ENCODE measurements around the gene SAP25. TPM values are rescaled to one million over a fixed set of nuclear protein-coding genes. Genes with fewer than 3 reads are reported as not detected.

SAP25 gene
- total and polyA plus RNA-seq, 2 of the 4 experiments (the other 2 are of a cell fraction) = 1.8 TPM; not detected in 1

DNA sequence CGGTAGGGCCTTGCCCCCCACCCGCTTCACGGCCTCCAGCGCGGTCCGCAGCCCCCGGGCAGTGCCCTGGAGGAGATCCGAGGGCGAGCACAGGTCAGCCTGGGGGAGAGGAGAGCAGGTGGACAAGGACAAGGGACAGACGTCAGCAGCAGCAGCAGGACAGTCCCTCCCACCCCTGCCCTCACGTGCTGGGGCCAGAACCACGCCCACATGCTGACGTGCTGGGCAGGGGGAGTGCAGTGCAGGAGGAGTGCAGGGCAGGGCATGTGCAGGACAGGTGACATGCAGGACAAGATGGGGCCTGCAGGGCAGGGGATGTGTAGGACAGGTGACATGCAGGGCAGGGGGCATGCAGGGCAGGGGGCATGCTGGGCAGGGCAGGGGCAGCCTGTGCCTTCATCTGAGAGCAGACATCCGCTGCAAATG is 1.5 kb upstream of the SAP25 start:
- Histone ChIP-seq H3K79me1 (ENCODE audit: low read depth in 1 of 2, low read length in 2 of 2) (peaks cover under 1 to 16% of the 10 kb centered on the region in 2 experiments; a peak in 3 of 4 replicates), H2BK15ac (ENCODE audit: low read depth, low read length) (no peak overlapping the region), H2BK20ac (ENCODE audit: low read depth, low read length) (no peak overlapping the region), H3K18ac (ENCODE audit: low read depth, low read length) (no peak overlapping the region), H2BK120ac (ENCODE audit: low read depth, low read length) (no peak overlapping the region), H2AK9ac (replicated peaks; ENCODE audit: low read depth, low read length, poor library complexity) (no peak overlapping the region), H4K20me1 (ENCODE audit: insufficient read depth, low read length) (0 out of 2 replicates have a peak, but pooled peaks cover 1% of the 10 kb centered on the region), H3K56ac (ENCODE audit: extremely low read depth, insufficient read depth, low read length) (no peak overlapping the region), H3K9me3 (ENCODE audit: control insufficient read depth, insufficient read depth, low read length) (no peaks in the 10 kb centered on the region), H4K8ac (ENCODE audit: low read depth in 2 of 2, low read length in 2 of 2) (no peak overlapping the region), H3K9ac (ENCODE audit: low read depth, low read length) (no peak overlapping the region), H3K27ac (ENCODE audit: insufficient read depth, low read length) (no peak overlapping the region), H3K27me3 (ENCODE audit: control insufficient read depth, insufficient read depth, low read length) (peaks cover 2% of the 10 kb centered on the region; the same call in 1 of the 2 replicates), H3K9me1 (ENCODE audit: insufficient read depth, low read length) (no peaks in the 10 kb centered on the region), H2AFZ (replicated peaks; ENCODE audit: low read length, poor library complexity) (no peak overlapping the region), H2BK5ac (ENCODE audit: low read depth, low read length, poor library complexity, severe bottlenecking) (no peak overlapping the region), H3K23ac (ENCODE audit: low read depth, low read length) (no peak overlapping the region), H3K4me2 (ENCODE audit: low read depth, low read length) (no peak overlapping the region), H3K14ac (replicated peaks; ENCODE audit: low read depth, low read length) (no peak overlapping the region), H3K4ac (ENCODE audit: low read depth, low read length) (no peak overlapping the region), H4K5ac (ENCODE audit: low read depth, low read length) (no peak overlapping the region), H3K36me3 (ENCODE audit: control insufficient read depth, insufficient read depth, low read length) (peaks cover 54% of the 10 kb centered on the region), H4K91ac (ENCODE audit: insufficient read depth, low read depth, low read length) (no peak overlapping the region), H3K4me3 (ENCODE audit: insufficient read depth, low read depth, low read length) (no peak overlapping the region), H3K4me1 (ENCODE audit: control insufficient read depth, insufficient read depth, low read length) (peaks cover under 1% of the 10 kb centered on the region; the same call in 1 of the 2 replicates), H2AK5ac (ENCODE audit: low read depth, low read length) (no peak overlapping the region)
- WGBS, 2 experiments (ENCODE audit: extremely low coverage in 2 of 2, insufficient read length in 1 of 2) = 79% methylated on average over 3 of the region's 14 CpGs; no CpG with 5 or more reads in 1 of the 2 experiments
- in situ Hi-C loops (cut with MboI; ENCODE audit: low sequenced_read_pairs) (loop anchor here (25.0 kb wide), 1 partner anchor 287 kb away; the partner anchor contains the start of genes SLC12A9 and TRIP6), intact Hi-C loops (cut with micrococcal nuclease) (no loop called here), dilution Hi-C loops (cut with HindIII; ENCODE audit: low sequenced_read_pairs, unreplicated experiment) (no loop called here)
- ATAC-seq (ENCODE audit: low read depth) = no peak
- TF ChIP-seq MAZ (IDR thresholded peaks at IDR 0.05; ENCODE audit: borderline replicate concordance, low read depth, low read length) = no peak
- POLR2A ChIA-PET (ENCODE audit: unreplicated experiment) = no interaction called here
- CTCF ChIA-PET = no interaction called here
- no TSS peak for BruUV-seq (replicated peaks)
- DNase-seq = no peak
